PC-3 (cell line): Measurements from ENCODE around the gene KRTAP10-7. TPM values are rescaled to one million over a fixed set of nuclear protein-coding genes. Genes with fewer than 3 reads are reported as not detected.

Experiments used
- ATAC-seq: fragments of 200-7000 bp; cut with Tn5 transposase; 2 replicates; pipeline ENCODE4 v1.9.1; 2020; ENCODE audit warnings: mild to moderate bottlenecking, moderate library complexity
- BruUV-seq: library from RNA; stranded (reverse); fragments of 400-500 nt; replicated peaks from 2 replicates; lab custom pipeline; 2021; lab: Mats Ljungman, UMichigan
- CTCF ChIA-PET: fragments of 300-600 bp; sonication (Branson Sonifier 250); formaldehyde crosslinking; loops from one replicate; lab custom pipeline; 2022; ENCODE audit warnings: antibody characterized with exemption; lab: Charles Lee
- POLR2A ChIA-PET: fragments of 300-600 bp; sonication (Branson Sonifier 250); formaldehyde crosslinking; loops from one replicate; lab custom pipeline; 2022; ENCODE audit warnings: antibody characterized with exemption; ENCODE audit not compliant: unreplicated experiment; lab: Charles Lee
- DNase-seq: peaks from one replicate; pipeline ENCODE4 v3.0.0-alpha.2; 2015
- H2AFZ ChIP-seq: fragments of 300-600 bp; sonication (generic); 2 replicates; pipeline ENCODE4 v1.6.0; 2016; ENCODE audit warnings: antibody characterized with exemption, low read length
- H3F3A ChIP-seq: fragments of 300-600 bp; sonication (generic); one replicate; pipeline ENCODE4 v1.6.0; 2017; ENCODE audit warnings: antibody characterized with exemption, low read length, control low read depth, mild to moderate bottlenecking; ENCODE audit not compliant: unreplicated experiment
- H3K27ac ChIP-seq: fragments of 300-600 bp; sonication (generic); 2 replicates; pipeline ENCODE4 v1.5.1; 2016; ENCODE audit warnings: mild to moderate bottlenecking, low read length
- H3K27me3 ChIP-seq: fragments of 300-600 bp; sonication (generic); 2 replicates; pipeline ENCODE4 v1.6.1; 2016; ENCODE audit warnings: low read length, mixed read lengths
- H3K36me3 ChIP-seq: fragments of 300-600 bp; sonication (generic); 2 replicates; pipeline ENCODE4 v1.6.1; 2016; ENCODE audit warnings: low read depth, mixed run types, low read length, mixed read lengths
- H3K4me1 ChIP-seq: fragments of 300-600 bp; sonication (generic); 2 replicates; pipeline ENCODE4 v1.5.1; 2016; ENCODE audit warnings: low read length; ENCODE audit not compliant: insufficient read depth
- H3K4me2 ChIP-seq: fragments of 300-600 bp; sonication (generic); 2 replicates; pipeline ENCODE4 v1.6.0; 2016; ENCODE audit warnings: low read length
- H3K4me3 ChIP-seq: fragments of 300-600 bp; sonication (generic); 2 replicates; pipeline ENCODE4 v1.5.1; 2016; ENCODE audit warnings: mild to moderate bottlenecking, low read length, mixed read lengths
- H3K79me2 ChIP-seq: fragments of 300-600 bp; sonication (generic); 2 replicates; pipeline ENCODE4 v1.6.1; 2017; ENCODE audit warnings: low read length, mixed read lengths
- H3K9ac ChIP-seq: fragments of 300-600 bp; sonication (generic); 2 replicates; pipeline ENCODE4 v1.6.0; 2016; ENCODE audit warnings: mild to moderate bottlenecking, low read length
- H3K9me2 ChIP-seq: fragments of 300-600 bp; sonication (generic); replicated peaks from 2 replicates; pipeline ENCODE4 v1.6.1; 2016; ENCODE audit warnings: mixed run types, low read length, mixed read lengths
- H3K9me3 ChIP-seq: fragments of 300-600 bp; sonication (generic); 2 replicates; pipeline ENCODE4 v1.6.1; 2016; ENCODE audit warnings: low read length, mixed read lengths
- H4K20me1 ChIP-seq: fragments of 300-600 bp; sonication (generic); 2 replicates; pipeline ENCODE4 v1.6.1; 2016; ENCODE audit warnings: low read length, mixed read lengths
- CTCF ChIP-seq: fragments of 300-600 bp; sonication (generic); conservative IDR thresholded peaks from 2 replicates; pipeline ENCODE4 v1.5.1; 2017; ENCODE audit warnings: antibody characterized with exemption, low read depth, mild to moderate bottlenecking, low read length
- EZH2 ChIP-seq: fragments of 300-600 bp; sonication (generic); IDR thresholded peaks from one replicate; pipeline ENCODE4 v1.6.1; 2017; ENCODE audit warnings: antibody characterized with exemption, mild to moderate bottlenecking, low read length; ENCODE audit not compliant: unreplicated experiment
- EZH2phosphoT487 ChIP-seq: fragments of 300-600 bp; sonication (generic); IDR thresholded peaks from 2 replicates; pipeline ENCODE4 v1.6.1; 2018; ENCODE audit warnings: mild to moderate bottlenecking, antibody characterized with exemption, low read length, borderline replicate concordance
- intact Hi-C: fragments of 100-400 bp; cut with micrococcal nuclease; formaldehyde crosslinking; loops from 2 replicates; pipeline ENCODE4 v1.9.0; 2023
- total RNA-seq: library from RNA; depleted of rRNA; stranded (reverse); fragments of >200 nt; gene quantifications from 2 replicates; pipeline ENCODE4 v1.2.3, GENCODE V29; 2014

KRTAP10-7 gene
- total RNA-seq, 1 experiment from 2014 or later = not detected

GRCh38 chr21:44552136-44552535 is 48.3 kb upstream of the KRTAP10-7 start:
- TF ChIP-seq EZH2 (no peak), CTCF (no peak), EZH2phosphoT487 (no peak)
- Histone ChIP-seq H3K4me3 (no peak overlapping the region), H3K36me3 (no peaks in the 10 kb centered on the region), H3K27me3 (no peaks in the 10 kb centered on the region), H4K20me1 (no peaks in the 10 kb centered on the region), H3K4me2 (no peak overlapping the region), H3K9me2 (no peaks in the 10 kb centered on the region), H2AFZ (no peak overlapping the region), H3K79me2 (no peaks in the 10 kb centered on the region), H3K9me3 (0 out of 2 replicates have a peak, but pooled peaks cover under 1% of the 10 kb centered on the region), H3F3A (no peaks in the 10 kb centered on the region), H3K27ac (no peak overlapping the region), H3K9ac (no peak overlapping the region), H3K4me1 (no peaks in the 10 kb centered on the region)
- ChIA-PET CTCF (no interaction called here), POLR2A (no interaction called here)
- DNase-seq (no peak), ATAC-seq (no peak)
- intact Hi-C loops = no loop called here
- no TSS peak for BruUV-seq

GRCh38 chr21:44552681-44553080 is 47.7 kb upstream of the KRTAP10-7 start:
- no peak overlapping the region for H3K27ac ChIP-seq
- POLR2A ChIA-PET = interaction anchor here (0.5 kb wide), 1 partner anchor 139 kb away, joined by 5 read pairs; no protein-coding TSS in a partner anchor
- no peaks in the 10 kb centered on the region for H3K79me2 ChIP-seq
- no peaks in the 10 kb centered on the region for H3K9me3 ChIP-seq
- H3K9ac ChIP-seq = no peak overlapping the region
- no peak for TF ChIP-seq EZH2
- TF ChIP-seq EZH2phosphoT487 = no peak
- no peak for TF ChIP-seq CTCF
- H3K4me3 ChIP-seq = no peak overlapping the region
- no peak for DNase-seq
- no TSS peak for BruUV-seq
- H4K20me1 ChIP-seq = no peaks in the 10 kb centered on the region
- no peak overlapping the region for H3K4me2 ChIP-seq
- CTCF ChIA-PET = no interaction called here
- H3K4me1 ChIP-seq = no peaks in the 10 kb centered on the region
- H3K9me2 ChIP-seq = no peaks in the 10 kb centered on the region
- no peaks in the 10 kb centered on the region for H3K27me3 ChIP-seq
- H3F3A ChIP-seq = no peaks in the 10 kb centered on the region
- no peak overlapping the region for H2AFZ ChIP-seq
- no peaks in the 10 kb centered on the region for H3K36me3 ChIP-seq
- ATAC-seq = no peak
- intact Hi-C loops = no loop called here

GRCh38 chr21:44555200-44555875 is 45.1 kb upstream of the KRTAP10-7 start:
- H3F3A ChIP-seq = no peaks in the 10 kb centered on the region
- H4K20me1 ChIP-seq = no peaks in the 10 kb centered on the region
- H2AFZ ChIP-seq = no peak overlapping the region
- no peak overlapping the region for H3K9ac ChIP-seq
- H3K4me1 ChIP-seq = no peaks in the 10 kb centered on the region
- TF ChIP-seq CTCF (no peak), EZH2phosphoT487 (no peak), EZH2 (no peak)
- no peak for ATAC-seq
- intact Hi-C loops = no loop called here
- H3K9me2 ChIP-seq = no peaks in the 10 kb centered on the region
- H3K4me3 ChIP-seq = no peak overlapping the region
- ChIA-PET POLR2A (no interaction called here), CTCF (no interaction called here)
- BruUV-seq = no TSS peak
- DNase-seq = no peak
- no peak overlapping the region for H3K4me2 ChIP-seq
- no peaks in the 10 kb centered on the region for H3K9me3 ChIP-seq
- no peaks in the 10 kb centered on the region for H3K79me2 ChIP-seq
- H3K36me3 ChIP-seq = no peaks in the 10 kb centered on the region
- no peaks in the 10 kb centered on the region for H3K27me3 ChIP-seq
- no peak overlapping the region for H3K27ac ChIP-seq
